ENCODE results near the gene MON1B.
"Not testable (repeated sequence)": the region's sequence is repeated elsewhere in the genome, so short reads cannot be mapped to it uniquely, and the experiment has no call there.

MON1B gene

GRCh38 chr16:77214411-77215138 is 23.6 kb downstream of the MON1B start:
- Mint-ChIP-seq H3K9me3 (no peaks in the 10 kb centered on the region), H3K36me3 (ENCODE audit: low read depth) (no peaks in the 10 kb centered on the region), H3K4me3 (no peak overlapping the region), H3K27ac (no peak overlapping the region), H3K4me1 (ENCODE audit: low read depth) (peaks cover 17% of the 10 kb centered on the region), H3K27me3 (no peaks in the 10 kb centered on the region)

- Mint-ChIP-seq H3K4me1 (ENCODE audit: low read depth) (no peaks in the 10 kb centered on the region), H3K9me3 (no peaks in the 10 kb centered on the region), H3K36me3 (ENCODE audit: low read depth) (no peaks in the 10 kb centered on the region), H3K27ac (no peak overlapping the region), H3K27me3 (no peaks in the 10 kb centered on the region), H3K4me3 (no peak overlapping the region)
Measured at GRCh38 chr16:77219437-77219836, 28.4 kb downstream of the MON1B start.

GRCh38 chr16:77220427-77220826 is 29.4 kb downstream of the MON1B start:
- H3K27me3 Mint-ChIP-seq, result no peaks in the 10 kb centered on the region
- no peaks in the 10 kb centered on the region for H3K9me3 Mint-ChIP-seq
- H3K36me3 Mint-ChIP-seq (ENCODE audit: low read depth), result no peaks in the 10 kb centered on the region

GRCh38 chr16:77221482-77221881 is 30.5 kb downstream of the MON1B start:
- Mint-ChIP-seq H3K4me1 (ENCODE audit: low read depth) (no peaks in the 10 kb centered on the region), H3K36me3 (ENCODE audit: low read depth) (no peaks in the 10 kb centered on the region), H3K4me3 (no peak overlapping the region), H3K27ac (no peak overlapping the region), H3K9me3 (no peaks in the 10 kb centered on the region), H3K27me3 (no peaks in the 10 kb centered on the region)

More at GRCh38 chr16:77220427-77220826, 29.4 kb downstream of the MON1B start:
- H3K4me1 Mint-ChIP-seq (ENCODE audit: low read depth), result no peaks in the 10 kb centered on the region
- H3K27ac Mint-ChIP-seq, result no peak overlapping the region
- no peak overlapping the region for H3K4me3 Mint-ChIP-seq

- H3K4me3 Mint-ChIP-seq, result no peak overlapping the region
- H3K9me3 Mint-ChIP-seq, result no peaks in the 10 kb centered on the region
- H3K4me1 Mint-ChIP-seq (ENCODE audit: low read depth), result no peaks in the 10 kb centered on the region
- H3K36me3 Mint-ChIP-seq (ENCODE audit: low read depth), result no peaks in the 10 kb centered on the region
- H3K27me3 Mint-ChIP-seq, result no peaks in the 10 kb centered on the region
- H3K27ac Mint-ChIP-seq, result no peak overlapping the region
Measured at GRCh38 chr16:77223184-77223583, 32.2 kb downstream of the MON1B start.

- H3K36me3 Mint-ChIP-seq (ENCODE audit: low read depth), result no peaks in the 10 kb centered on the region
- H3K27me3 Mint-ChIP-seq, result no peaks in the 10 kb centered on the region
- no peak overlapping the region for H3K4me3 Mint-ChIP-seq
- no peak overlapping the region for H3K27ac Mint-ChIP-seq
- no peaks in the 10 kb centered on the region for H3K9me3 Mint-ChIP-seq
- no peaks in the 10 kb centered on the region for H3K4me1 Mint-ChIP-seq (ENCODE audit: low read depth)
Measured at GRCh38 chr16:77225182-77225581, 34.2 kb downstream of the MON1B start.

- Mint-ChIP-seq H3K4me3 (no peak overlapping the region), H3K27ac (no peak overlapping the region), H3K36me3 (ENCODE audit: low read depth) (no peaks in the 10 kb centered on the region), H3K27me3 (peaks cover 4% of the 10 kb centered on the region), H3K9me3 (no peaks in the 10 kb centered on the region), H3K4me1 (ENCODE audit: low read depth) (no peaks in the 10 kb centered on the region)
Measured at GRCh38 chr16:77227745-77228144, 36.8 kb downstream of the MON1B start.

- no peaks in the 10 kb centered on the region for H3K4me1 Mint-ChIP-seq (ENCODE audit: low read depth)
- no peak overlapping the region for H3K4me3 Mint-ChIP-seq
Measured at GRCh38 chr16:77231047-77231446, 40.1 kb downstream of the MON1B start.

GRCh38 chr16:77233799-77234519 is 43.0 kb downstream of the MON1B start:
- no peak overlapping the region for H3K4me3 Mint-ChIP-seq
- no peak overlapping the region for H3K27ac Mint-ChIP-seq
- no peaks in the 10 kb centered on the region for H3K9me3 Mint-ChIP-seq
- peaks cover 3% of the 10 kb centered on the region for H3K4me1 Mint-ChIP-seq (ENCODE audit: low read depth)
- no peaks in the 10 kb centered on the region for H3K36me3 Mint-ChIP-seq (ENCODE audit: low read depth)
- peaks cover 23% of the 10 kb centered on the region for H3K27me3 Mint-ChIP-seq

More at GRCh38 chr16:77231047-77231446, 40.1 kb downstream of the MON1B start:
- Mint-ChIP-seq H3K27ac (no peak overlapping the region), H3K36me3 (ENCODE audit: low read depth) (no peaks in the 10 kb centered on the region), H3K9me3 (no peaks in the 10 kb centered on the region), H3K27me3 (peaks cover 19% of the 10 kb centered on the region)

- Mint-ChIP-seq H3K27ac (no peak overlapping the region), H3K4me1 (ENCODE audit: low read depth) (peaks cover 3% of the 10 kb centered on the region), H3K9me3 (no peaks in the 10 kb centered on the region), H3K27me3 (peaks cover 23% of the 10 kb centered on the region), H3K4me3 (no peak overlapping the region), H3K36me3 (ENCODE audit: low read depth) (no peaks in the 10 kb centered on the region)
Measured at GRCh38 chr16:77234611-77235010, 43.6 kb downstream of the MON1B start.

GRCh38 chr16:77236063-77236511 is 45.1 kb downstream of the MON1B start:
- Mint-ChIP-seq H3K27ac (no peak overlapping the region), H3K27me3 (peaks cover 23% of the 10 kb centered on the region), H3K4me1 (ENCODE audit: low read depth) (peaks cover 3% of the 10 kb centered on the region), H3K4me3 (no peak overlapping the region), H3K9me3 (no peaks in the 10 kb centered on the region), H3K36me3 (ENCODE audit: low read depth) (no peaks in the 10 kb centered on the region)

- Mint-ChIP-seq H3K27ac (no peak overlapping the region), H3K27me3 (peaks cover 19% of the 10 kb centered on the region), H3K9me3 (no peaks in the 10 kb centered on the region), H3K36me3 (ENCODE audit: low read depth) (no peaks in the 10 kb centered on the region), H3K4me1 (ENCODE audit: low read depth) (peaks cover 3% of the 10 kb centered on the region), H3K4me3 (no peak overlapping the region)
Measured at GRCh38 chr16:77238593-77238992, 47.6 kb downstream of the MON1B start.

- not testable (repeated sequence) for H3K4me3 Mint-ChIP-seq; H3K9me3 Mint-ChIP-seq; H3K27ac Mint-ChIP-seq; H3K36me3 Mint-ChIP-seq (ENCODE audit: low read depth); H3K4me1 Mint-ChIP-seq (ENCODE audit: low read depth); H3K27me3 Mint-ChIP-seq
Measured at GRCh38 chr16:77242471-77242870, 51.5 kb downstream of the MON1B start.

GRCh38 chr16:77246150-77246549 is 55.2 kb downstream of the MON1B start:
- Mint-ChIP-seq H3K27ac (no peak overlapping the region), H3K4me3 (no peak overlapping the region), H3K4me1 (ENCODE audit: low read depth) (no peaks in the 10 kb centered on the region), H3K36me3 (ENCODE audit: low read depth) (no peaks in the 10 kb centered on the region), H3K27me3 (peaks cover 3% of the 10 kb centered on the region), H3K9me3 (no peaks in the 10 kb centered on the region)

GRCh38 chr16:77250400-77250799 is 59.4 kb downstream of the MON1B start:
- Mint-ChIP-seq H3K36me3 (ENCODE audit: low read depth) (no peaks in the 10 kb centered on the region), H3K27ac (no peak overlapping the region), H3K4me1 (ENCODE audit: low read depth) (no peaks in the 10 kb centered on the region), H3K27me3 (peaks cover 10% of the 10 kb centered on the region), H3K9me3 (no peaks in the 10 kb centered on the region), H3K4me3 (no peak overlapping the region)

All from stimulated activated naive CD8-positive, alpha-beta T cell treated with anti-CD3 and anti-CD28 coated beads, Interleukin-15, Interleukin-2, amounts not matched to agents 100 ng/mL and 50 ng/mL, for 24 hours (primary cell).